H1 (cell line): Measurements from ENCODE around the gene PTPN18. TPM values are rescaled to one million over a fixed set of nuclear protein-coding genes. Genes with fewer than 3 reads are reported as not detected.

ENCODE experiments used
- BCL11A ChIP-seq, 2 experiments: IDR thresholded peaks; one replicate each; pipeline ENCODE4 v1.6.1; 2011; ENCODE audit warnings: low read depth in 2 of 2, low read length in 2 of 2, mild to moderate bottlenecking in 2 of 2
- E2F6 ChIP-seq: IDR thresholded peaks from 2 replicates; pipeline ENCODE4 v1.6.1; 2012; ENCODE audit warnings: inconsistent platforms
- EZH2 ChIP-seq: fragments of 200-600 bp; sonication (generic); IDR thresholded peaks from 2 replicates; pipeline ENCODE4 v1.7.1; 2012; ENCODE audit warnings: low read depth, mild to moderate bottlenecking, moderate library complexity, low read length, inconsistent platforms; ENCODE audit not compliant: severe bottlenecking
- GABPA ChIP-seq: IDR thresholded peaks from 2 replicates; pipeline ENCODE4 v1.6.1; 2011; ENCODE audit warnings: mild to moderate bottlenecking, low read length, moderate library complexity, borderline replicate concordance; ENCODE audit not compliant: insufficient read depth
- RAD21 ChIP-seq, 2 experiments: IDR thresholded peaks in 1 of 2; conservative IDR thresholded peaks in 1 of 2; 2 replicates each; pipeline ENCODE4 v1.6.1; 2011; ENCODE audit warnings: low read depth in 2 of 2, low read length in 2 of 2, improper control_type of control experiment in 1 of 2, inconsistent platforms in 1 of 2, mild to moderate bottlenecking in 1 of 2, moderate library complexity in 1 of 2
- SRF ChIP-seq: IDR thresholded peaks from 2 replicates; pipeline ENCODE4 v1.6.1; 2011; ENCODE audit warnings: mild to moderate bottlenecking, low read depth, low read length, moderate library complexity
- TBP ChIP-seq: IDR thresholded peaks from 2 replicates; pipeline ENCODE4 v1.6.1; 2011; ENCODE audit warnings: low read depth, low read length, improper control_type of control experiment
- USF2 ChIP-seq: IDR thresholded peaks from 2 replicates; pipeline ENCODE4 v1.6.1; 2011; ENCODE audit warnings: low read length, improper control_type of control experiment
- polyA plus RNA-seq, 7 experiments: library from polyadenylated mRNA; depleted of rRNA in 3 of 7; stranded (reverse) in 5 of 7; unstranded in 2 of 7; fragments of >200 nt in 5 of 7; fragments of 200-250 nt in 2 of 7; gene quantifications; 1 replicate in 5 of 7; 2 replicates in 1 of 7; 4 replicates in 1 of 7; pipeline versions ENCODE4 v1.2.1 to v1.2.3, GENCODE V29; 2011 to 2013; ENCODE audit warnings: missing spikeins in 2 of 7, mixed read lengths in 2 of 7
- total RNA-seq: library from RNA; stranded (reverse); fragmentation: NEBNext Ultra II Directional; extraction: Animal tissue kit (Norgen Biotek cat#: 25700); gene quantifications from 2 replicates; pipeline ENCODE4 v1.2.1, GENCODE V29; 2021

Gene PTPN18
- total and polyA plus RNA-seq, 2 of the 8 experiments (the other 6 are each of a cell fraction or from before 2014, with no cell fraction given): 13.2 to 14.7 TPM

GRCh38 chr2:130390460-130391057, 34.7 kb downstream of the PTPN18 start (continued):
- TF ChIP-seq SRF (no peak), GABPA (no peak), RAD21 (IDR thresholded peaks at IDR 0.05 in 1 of 2, conservative IDR thresholded peaks at IDR 0.05 in 1 of 2; ENCODE audit: low read depth in 2 of 2, low read length in 2 of 2) (no peak), USF2 (no peak), E2F6 (no peak), EZH2 (no peak), TBP (no peak), BCL11A (IDR thresholded peaks at IDR 0.05; ENCODE audit: low read depth in 2 of 2, low read length in 2 of 2) (no peak)
